ENCODE results near the gene IL33. TPM values are rescaled to one million over a fixed set of nuclear protein-coding genes. Genes with fewer than 3 reads are reported as not detected.

IL33 gene
- total RNA-seq, 4 donors from 2014 or later, result 6.9 to 152 (median 60.0) TPM

DNA sequence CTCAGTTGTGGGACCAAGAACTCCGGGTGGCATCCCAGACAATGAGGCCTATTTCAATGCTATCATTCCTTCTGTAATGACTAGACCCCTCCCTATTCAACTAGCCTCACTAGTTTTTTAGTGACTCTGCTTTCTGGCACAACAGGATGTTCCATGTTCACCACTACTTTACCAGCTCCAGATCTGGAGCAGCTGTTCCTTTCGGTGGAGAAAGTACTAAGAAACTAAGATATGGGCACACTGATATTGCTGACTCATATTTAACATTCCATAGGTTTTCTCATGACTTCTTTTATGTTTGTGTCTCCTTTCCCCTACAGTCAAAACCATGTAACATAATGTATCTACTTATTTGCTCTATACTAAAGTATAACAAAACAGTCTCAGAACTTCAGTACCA, 24.1 kb downstream of the IL33 start:
- no peaks in the 10 kb centered on the region for H3K9me3 ChIP-seq
- no peak for TF ChIP-seq POLR2A (IDR thresholded peaks at IDR 0.05)
- TF ChIP-seq CTCF (IDR thresholded peaks at IDR 0.05), result no peak
- H3K4me1 ChIP-seq, result no peaks in the 10 kb centered on the region
- H3K4me3 ChIP-seq, result no peak overlapping the region
- no peak for DNase-seq
- intact Hi-C loops (cut with DNase I; ENCODE audit: low total_unique reads), result no loop called here
- H3K36me3 ChIP-seq, result no peaks in the 10 kb centered on the region
- H3K27ac ChIP-seq, result no peak overlapping the region
- H3K27me3 ChIP-seq, result no peaks in the 10 kb centered on the region

- Histone ChIP-seq H3K27me3 (no peaks in the 10 kb centered on the region), H3K36me3 (no peaks in the 10 kb centered on the region), H3K4me1 (no peaks in the 10 kb centered on the region), H3K27ac (no peak overlapping the region), H3K9me3 (no peaks in the 10 kb centered on the region), H3K4me3 (no peak overlapping the region)
- no peak for DNase-seq
- intact Hi-C loops (cut with DNase I; ENCODE audit: low total_unique reads), result no loop called here
- no peak for TF ChIP-seq POLR2A (IDR thresholded peaks at IDR 0.05)
- TF ChIP-seq CTCF (IDR thresholded peaks at IDR 0.05), result no peak
Observed at GRCh38 chr9:6243746-6244145, 28.1 kb downstream of the IL33 start.

DNA sequence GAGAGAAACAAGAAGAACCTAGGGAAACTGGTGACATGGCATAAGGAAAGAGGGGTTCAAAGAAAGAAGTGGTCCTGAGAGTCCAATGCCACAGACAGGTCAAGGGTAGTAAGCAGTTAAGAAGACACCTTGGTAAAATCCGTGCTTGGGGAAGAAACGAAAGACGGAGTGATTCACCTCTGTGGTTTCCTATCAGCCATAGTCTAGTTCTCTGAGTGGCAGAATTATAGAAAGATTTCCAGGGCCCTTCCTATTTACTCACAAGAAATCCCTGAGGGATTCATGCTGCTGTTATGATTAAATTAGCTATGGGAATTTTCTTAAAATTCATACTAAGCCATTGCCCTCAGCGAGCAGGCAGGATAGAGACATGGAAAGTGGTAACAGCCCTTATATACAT, 31.7 kb downstream of the IL33 start:
- no peak overlapping the region for H3K27ac ChIP-seq
- H3K4me1 ChIP-seq, result no peaks in the 10 kb centered on the region
- H3K36me3 ChIP-seq, result no peaks in the 10 kb centered on the region
- no peak for DNase-seq
- intact Hi-C loops (cut with DNase I; ENCODE audit: low total_unique reads), result no loop called here
- H3K4me3 ChIP-seq, result no peak overlapping the region
- no peaks in the 10 kb centered on the region for H3K9me3 ChIP-seq
- TF ChIP-seq CTCF (IDR thresholded peaks at IDR 0.05), result no peak
- no peaks in the 10 kb centered on the region for H3K27me3 ChIP-seq

DNA sequence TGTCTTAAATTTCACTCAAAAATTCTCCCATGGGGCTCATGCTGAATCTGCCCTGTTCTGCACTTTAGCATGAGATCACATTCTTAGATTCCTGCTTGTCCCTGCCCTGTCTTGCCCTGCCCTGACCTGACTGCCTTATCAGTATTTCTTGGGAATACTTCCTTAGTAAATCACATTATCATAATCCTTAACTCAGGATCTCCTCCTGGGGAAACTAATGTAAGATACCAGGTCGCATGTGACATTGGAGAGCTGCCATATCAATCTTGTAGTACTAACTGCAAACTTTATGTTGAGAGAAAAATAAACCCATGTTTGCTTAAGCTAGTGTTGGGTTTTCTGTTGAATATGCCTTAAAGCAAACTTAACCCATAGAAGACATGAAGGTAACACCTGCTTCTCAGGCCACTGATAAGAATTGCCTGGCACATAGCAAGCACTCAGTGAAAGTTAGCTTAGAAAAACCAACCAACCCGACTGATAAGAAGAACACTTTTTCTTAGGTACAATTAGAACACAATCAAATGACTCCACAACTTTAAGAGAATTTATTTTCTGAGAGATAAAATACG, 53.3 kb downstream of the IL33 start:
- no peak for DNase-seq
- intact Hi-C loops (cut with DNase I; ENCODE audit: low total_unique reads), result no loop called here
- Histone ChIP-seq H3K4me3 (no peak overlapping the region), H3K27ac (no peak overlapping the region), H3K27me3 (no peaks in the 10 kb centered on the region), H3K9me3 (peaks cover 0 to 3% of the 10 kb centered on the region in 2 donors), H3K4me1 (peaks cover 0 to 9% of the 10 kb centered on the region in 2 donors), H3K36me3 (no peaks in the 10 kb centered on the region)
- TF ChIP-seq CTCF (IDR thresholded peaks at IDR 0.05) (no peak), POLR2A (IDR thresholded peaks at IDR 0.05) (no peak)

GRCh38 chr9:6270896-6271295, 55.3 kb downstream of the IL33 start:
- TF ChIP-seq CTCF (IDR thresholded peaks at IDR 0.05) (no peak), POLR2A (IDR thresholded peaks at IDR 0.05) (no peak)
- H3K27ac ChIP-seq, result peak overlapping the region in 1 of 2 donors; percentile 75
- H3K4me3 ChIP-seq, result no peak overlapping the region
- no peaks in the 10 kb centered on the region for H3K9me3 ChIP-seq
- intact Hi-C loops (cut with DNase I; ENCODE audit: low total_unique reads), result no loop called here
- H3K36me3 ChIP-seq, result no peaks in the 10 kb centered on the region
- DNase-seq, result no peak
- H3K4me1 ChIP-seq, result peaks cover 0 to 9% of the 10 kb centered on the region in 2 donors
- no peaks in the 10 kb centered on the region for H3K27me3 ChIP-seq

All from uterus (tissue), 4 donors.